OCI-LY1 (cell line): ENCODE results near the gene CCL3.
"Not testable (repeated sequence)": the region's sequence is repeated elsewhere in the genome, so short reads cannot be mapped to it uniquely, and the experiment has no call there.

ENCODE experiments used
- H2AFZ ChIP-seq: fragments of 200-600 bp; sonication (generic), shearing (Covaris generic); 2 replicates; pipeline ENCODE4 v1.6.0; 2014; ENCODE audit warnings: antibody characterized with exemption, mild to moderate bottlenecking, low read length
- H3F3A ChIP-seq: fragments of 200-600 bp; sonication (generic), shearing (Covaris generic); 2 replicates; pipeline ENCODE4 v1.6.0; 2014; ENCODE audit warnings: mild to moderate bottlenecking, antibody characterized with exemption, low read length, moderate library complexity; ENCODE audit not compliant: insufficient read depth
- H3K27ac ChIP-seq: fragments of 200-600 bp; sonication (generic); 2 replicates; pipeline ENCODE4 v1.5.1; 2014; ENCODE audit warnings: low read length, mixed run types, mild to moderate bottlenecking, low read depth; ENCODE audit not compliant: poor library complexity, severe bottlenecking
- H3K27me3 ChIP-seq: fragments of 200-600 bp; sonication (generic); 2 replicates; pipeline ENCODE4 v1.6.0; 2014; ENCODE audit warnings: antibody characterized with exemption, mild to moderate bottlenecking, low read length, moderate library complexity; ENCODE audit not compliant: insufficient read depth
- H3K36me3 ChIP-seq: fragments of 200-600 bp; sonication (generic); 2 replicates; pipeline ENCODE4 v1.6.1; 2014; ENCODE audit warnings: mild to moderate bottlenecking, antibody characterized with exemption, low read length, moderate library complexity, mixed read lengths; ENCODE audit not compliant: insufficient read depth
- H3K4me1 ChIP-seq: fragments of 200-600 bp; sonication (generic); 2 replicates; pipeline ENCODE4 v1.5.1; 2014; ENCODE audit warnings: mild to moderate bottlenecking, low read length, moderate library complexity; ENCODE audit not compliant: insufficient read depth, severe bottlenecking
- H3K4me2 ChIP-seq: fragments of 200-600 bp; sonication (generic), shearing (Covaris generic); 2 replicates; pipeline ENCODE4 v1.6.1; 2014; ENCODE audit warnings: low read length
- H3K4me3 ChIP-seq: fragments of 200-600 bp; sonication (generic); 2 replicates; pipeline ENCODE4 v1.5.1; 2014; ENCODE audit warnings: low read length, low read depth, mild to moderate bottlenecking, mixed read lengths; ENCODE audit not compliant: poor library complexity, severe bottlenecking
- H3K79me2 ChIP-seq: fragments of 200-600 bp; shearing (Covaris generic); 2 replicates; pipeline ENCODE4 v1.6.1; 2016; ENCODE audit warnings: mixed run types, low read length, mixed read lengths; ENCODE audit not compliant: insufficient read depth
- H3K9ac ChIP-seq: fragments of 200-600 bp; sonication (generic), shearing (Covaris generic); 2 replicates; pipeline ENCODE4 v1.6.1; 2014; ENCODE audit warnings: mild to moderate bottlenecking, low read length, mixed read lengths
- H3K9me2 ChIP-seq: fragments of 200-600 bp; sonication (generic), shearing (Covaris generic); 2 replicates; pipeline ENCODE4 v1.6.1; 2014; ENCODE audit warnings: low read depth, mild to moderate bottlenecking, low read length, mixed read lengths
- H3K9me3 ChIP-seq: fragments of 200-600 bp; shearing (Covaris generic); 2 replicates; pipeline ENCODE4 v1.6.1; 2014; ENCODE audit warnings: low read length, mixed read lengths
- H4K20me1 ChIP-seq: fragments of 200-600 bp; sonication (generic), shearing (Covaris generic); 2 replicates; pipeline ENCODE4 v1.6.0; 2016; ENCODE audit warnings: mild to moderate bottlenecking, low read length; ENCODE audit not compliant: insufficient read depth
- CTCF ChIP-seq: fragments of 200-600 bp; sonication (generic), shearing (Covaris generic); IDR thresholded peaks from 2 replicates; pipeline ENCODE4 v1.5.1; 2017; ENCODE audit warnings: mild to moderate bottlenecking, antibody characterized with exemption, low read length, moderate library complexity, mixed read lengths
- EZH2 ChIP-seq: fragments of 200-600 bp; sonication (generic), shearing (Covaris generic); IDR thresholded peaks from 2 replicates; pipeline ENCODE4 v1.8.0; 2017; ENCODE audit warnings: borderline replicate concordance, mixed run types, mild to moderate bottlenecking, antibody characterized with exemption, low read length, moderate library complexity, mixed read lengths

Gene CCL3

GRCh38 chr17:36094746-36095145, 4.8 kb upstream of the CCL3 start:
- Histone ChIP-seq H3K4me2 (no peak overlapping the region), H3K9me3 (no peaks in the 10 kb centered on the region)
- TF ChIP-seq CTCF (no peak), EZH2 (no peak)

GRCh38 chr17:36094232-36094631, 4.3 kb upstream of the CCL3 start:
- Histone ChIP-seq H3K4me1 (no peaks in the 10 kb centered on the region), H3K27ac (no peak overlapping the region), H3K4me2 (no peak overlapping the region), H4K20me1 (no peaks in the 10 kb centered on the region), H3K27me3 (no peaks in the 10 kb centered on the region), H3K4me3 (no peak overlapping the region), H2AFZ (no peak overlapping the region), H3K36me3 (no peaks in the 10 kb centered on the region), H3F3A (no peaks in the 10 kb centered on the region), H3K9me3 (no peaks in the 10 kb centered on the region), H3K9ac (no peak overlapping the region), H3K79me2 (no peaks in the 10 kb centered on the region), H3K9me2 (no peaks in the 10 kb centered on the region)
- TF ChIP-seq CTCF, result no peak
- no peak for TF ChIP-seq EZH2

More at GRCh38 chr17:36094746-36095145, 4.8 kb upstream of the CCL3 start:
- Histone ChIP-seq H3K9ac (no peak overlapping the region), H3F3A (no peaks in the 10 kb centered on the region), H3K79me2 (no peaks in the 10 kb centered on the region), H2AFZ (no peak overlapping the region), H3K4me3 (no peak overlapping the region), H4K20me1 (no peaks in the 10 kb centered on the region), H3K9me2 (no peaks in the 10 kb centered on the region), H3K36me3 (no peaks in the 10 kb centered on the region), H3K4me1 (no peaks in the 10 kb centered on the region), H3K27ac (no peak overlapping the region), H3K27me3 (no peaks in the 10 kb centered on the region)

- H3K4me3 ChIP-seq, H3K9me3 ChIP-seq, H3K4me2 ChIP-seq, H2AFZ ChIP-seq, H4K20me1 ChIP-seq, H3K27ac ChIP-seq, H3F3A ChIP-seq, H3K9me2 ChIP-seq, H3K36me3 ChIP-seq, H3K79me2 ChIP-seq, H3K4me1 ChIP-seq, H3K27me3 ChIP-seq, H3K9ac ChIP-seq: not testable (repeated sequence)
Measured at GRCh38 chr17:36092715-36093114, 2.8 kb upstream of the CCL3 start.

GRCh38 chr17:36092230-36092629, 2.3 kb upstream of the CCL3 start:
- Histone ChIP-seq H3K27ac (no peak overlapping the region), H3K9ac (no peak overlapping the region), H3K4me2 (no peak overlapping the region), H3K9me3 (no peaks in the 10 kb centered on the region), H3K79me2 (no peaks in the 10 kb centered on the region), H4K20me1 (no peaks in the 10 kb centered on the region), H3K27me3 (no peaks in the 10 kb centered on the region), H3K9me2 (no peaks in the 10 kb centered on the region), H3K4me1 (no peaks in the 10 kb centered on the region), H3F3A (no peaks in the 10 kb centered on the region), H2AFZ (no peak overlapping the region), H3K4me3 (no peak overlapping the region), H3K36me3 (no peaks in the 10 kb centered on the region)
- TF ChIP-seq EZH2 (no peak), CTCF (no peak)
